SIG-M5 (cell line): ENCODE results near the gene LPP.

Source experiments
- DNase-seq: peaks from one replicate; lab custom pipeline; 2025; lab: John Stamatoyannopoulos, UW

Gene LPP

DNA sequence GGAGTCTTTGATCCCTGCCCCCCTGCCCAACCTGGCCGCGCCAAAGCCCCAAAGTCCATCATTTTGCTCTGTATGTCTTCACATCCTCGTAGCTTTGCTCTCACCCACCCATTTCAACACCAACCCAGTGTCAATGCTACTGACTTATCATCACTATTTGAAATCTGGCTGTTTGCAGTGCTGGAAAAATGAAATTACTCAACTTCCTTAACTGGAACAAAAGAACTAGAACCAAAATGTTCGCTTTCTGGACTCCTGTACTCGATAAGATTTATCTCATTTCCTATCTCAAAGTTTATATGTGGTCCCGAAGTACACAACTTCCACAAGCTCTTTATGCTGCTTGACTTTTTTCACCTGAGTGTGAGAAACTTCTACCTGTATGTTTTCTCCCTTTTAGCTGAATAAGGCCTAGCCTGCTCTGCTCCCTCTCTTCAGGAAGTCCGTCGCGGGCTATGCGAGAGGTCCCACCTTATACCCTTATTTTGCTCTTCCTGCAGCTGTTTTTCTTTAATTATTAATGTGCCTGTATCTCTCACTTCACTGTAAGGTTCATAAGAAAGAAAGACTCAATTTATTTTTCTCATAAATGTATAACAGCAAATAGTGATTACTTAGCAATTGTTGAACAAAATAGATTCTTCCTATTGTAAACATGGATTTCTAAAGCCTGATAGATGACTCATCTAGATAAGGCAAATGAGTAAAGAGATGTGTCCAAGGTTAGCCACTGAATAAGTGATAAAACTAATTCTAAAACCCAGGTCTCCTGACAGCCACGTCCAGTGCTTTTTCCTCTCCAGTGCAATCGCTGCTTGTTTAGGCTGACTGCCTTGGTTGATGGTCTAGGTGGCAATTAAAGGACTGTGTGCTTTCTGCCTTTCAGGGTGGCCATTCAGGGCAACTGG lies 553.7 kb downstream of the LPP start:
- no peak for DNase-seq

DNA sequence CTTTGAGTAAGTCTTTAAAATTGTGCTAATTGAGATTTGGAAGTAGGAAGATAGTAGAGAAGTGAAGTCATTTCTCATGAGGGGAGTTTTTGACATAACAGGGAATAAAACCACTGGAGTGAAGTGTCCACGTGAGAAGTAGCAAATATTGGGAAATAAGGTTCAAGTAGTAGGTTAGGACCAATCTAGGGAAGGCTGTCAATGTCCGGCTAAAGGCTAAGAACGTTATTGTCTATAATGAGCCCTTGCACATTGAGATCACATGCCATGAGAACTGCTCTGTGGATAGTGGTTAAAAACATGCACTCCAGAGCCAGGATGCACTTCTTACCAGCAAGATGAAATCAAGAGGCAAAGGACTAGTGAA lies 557.9 kb downstream of the LPP start:
- no peak for DNase-seq

DNA sequence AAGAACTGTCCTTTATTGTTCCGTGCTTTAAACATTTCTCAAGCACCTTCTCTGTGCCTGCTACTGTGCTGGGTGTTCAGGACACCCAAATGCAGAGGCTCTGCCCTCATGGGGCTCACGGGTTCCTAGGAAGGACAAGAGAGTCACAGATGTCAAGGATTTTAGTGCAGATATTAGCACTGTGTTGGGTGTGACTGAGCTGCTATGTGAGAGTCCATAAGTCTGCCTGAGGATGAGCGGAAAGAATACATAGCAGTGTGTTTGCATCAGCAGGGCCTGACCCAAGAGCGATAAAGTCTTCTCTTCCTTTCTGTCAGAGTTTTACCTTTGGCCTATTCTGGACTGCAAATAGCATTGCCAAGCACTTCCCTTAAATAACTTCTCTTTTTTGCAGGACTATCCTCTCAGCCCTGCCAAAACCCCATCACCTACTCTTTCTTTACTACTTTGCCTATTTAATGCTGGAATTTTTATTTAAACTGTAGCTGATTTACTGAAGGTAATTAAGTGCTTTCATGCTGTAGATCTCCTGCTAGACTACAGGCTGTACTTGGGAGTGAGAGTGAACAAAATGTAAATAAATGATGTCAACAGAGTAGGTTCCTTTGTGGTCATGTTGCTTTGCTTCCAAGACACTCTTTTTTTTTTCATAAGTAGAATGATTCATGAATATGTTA lies 558.4 kb downstream of the LPP start:
- DNase-seq: no peak

DNA sequence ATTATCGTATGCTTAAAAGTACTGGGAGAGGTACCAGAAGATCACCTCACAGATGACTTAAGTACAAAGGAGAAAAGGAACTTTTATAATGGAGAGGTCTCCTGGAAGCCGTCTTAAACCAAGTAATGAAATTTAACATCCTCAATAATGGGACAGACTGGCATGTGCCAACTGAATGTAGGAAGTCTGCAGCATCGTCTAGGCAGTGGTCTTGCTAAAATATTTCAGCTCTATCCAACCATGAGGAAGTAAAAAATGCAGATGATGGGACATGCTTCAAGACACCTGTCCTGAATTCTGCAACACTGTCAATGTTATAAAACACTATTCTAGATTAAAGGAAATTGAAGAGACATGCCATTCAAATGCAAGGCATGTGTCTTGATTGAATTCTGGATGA lies 559.0 kb downstream of the LPP start:
- no peak for DNase-seq

DNA sequence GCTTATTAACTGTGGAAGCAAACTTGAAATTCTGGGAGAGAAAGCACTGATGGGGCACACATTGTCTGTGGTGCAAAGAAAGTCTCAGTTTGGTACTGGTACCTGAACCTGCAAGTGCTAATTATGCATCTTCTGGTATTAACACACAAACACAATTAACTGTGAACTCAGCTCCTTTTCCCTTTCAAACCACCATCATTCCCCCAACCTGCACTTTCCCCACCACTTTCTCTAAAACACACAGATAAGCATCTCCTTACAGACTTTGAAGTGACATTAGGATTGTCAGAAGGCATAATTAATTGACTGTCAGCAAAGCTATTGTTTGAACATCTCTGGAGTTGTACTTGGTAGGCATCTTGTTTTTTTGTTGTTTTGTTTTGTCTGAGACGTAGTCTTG lies 565.6 kb downstream of the LPP start:
- no peak for DNase-seq

DNA sequence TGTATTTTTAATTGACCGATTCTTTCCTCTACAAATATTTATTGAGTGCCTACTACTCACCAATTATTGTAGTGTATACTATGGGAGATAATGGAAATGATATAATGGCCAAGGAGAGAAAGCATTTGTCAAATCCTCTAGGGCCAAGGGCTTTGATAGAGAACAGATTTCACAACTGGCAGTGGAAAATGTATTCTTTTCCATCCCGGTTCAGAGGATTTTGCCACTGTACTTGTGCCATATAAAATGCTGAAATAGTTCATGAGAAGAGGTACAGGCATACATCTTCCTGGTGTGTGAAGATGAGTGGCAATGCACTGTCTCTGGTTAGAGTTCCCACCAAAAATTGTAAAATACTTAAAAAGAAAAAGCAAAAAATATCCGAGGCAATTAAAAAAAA lies 566.3 kb downstream of the LPP start:
- DNase-seq: no peak

DNA sequence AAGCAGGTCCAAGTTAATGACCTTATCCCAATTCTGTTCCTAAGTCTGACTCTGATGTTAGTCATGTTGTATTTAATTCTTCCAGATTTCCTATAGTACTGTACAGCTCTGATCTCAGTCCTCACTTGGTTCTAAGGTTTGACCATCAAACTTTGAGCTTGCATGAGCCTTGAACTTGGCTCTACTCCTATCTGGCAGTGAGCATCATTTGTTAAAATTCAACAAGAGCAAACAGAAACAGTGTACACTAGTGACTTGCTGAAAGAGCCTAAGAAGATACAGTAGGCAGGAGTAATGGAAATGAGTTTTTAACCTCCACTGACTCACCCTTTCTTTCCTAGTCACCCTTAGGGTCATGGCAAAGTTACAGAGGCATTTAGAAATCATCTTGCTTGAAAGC lies 566.7 kb downstream of the LPP start:
- no peak for DNase-seq

DNA sequence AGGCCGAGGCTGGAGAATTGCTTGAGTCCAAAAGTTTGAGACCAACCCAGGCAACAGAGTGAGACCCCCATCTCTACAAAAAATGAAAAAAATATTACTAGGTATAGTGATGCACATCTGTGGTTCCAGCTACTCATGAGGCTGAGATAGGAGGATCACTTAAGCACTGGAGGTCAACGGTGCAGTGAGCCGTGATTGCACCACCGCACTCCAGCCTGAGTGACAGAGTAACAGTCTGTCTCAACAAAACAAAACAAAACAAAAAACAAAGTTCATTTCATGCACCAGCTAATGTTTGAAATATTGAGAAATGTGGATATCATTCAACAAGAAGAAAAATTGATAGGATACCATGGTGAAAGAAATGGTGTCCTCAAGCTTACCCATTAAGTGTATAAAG lies 567.4 kb downstream of the LPP start:
- DNase-seq: no peak

DNA sequence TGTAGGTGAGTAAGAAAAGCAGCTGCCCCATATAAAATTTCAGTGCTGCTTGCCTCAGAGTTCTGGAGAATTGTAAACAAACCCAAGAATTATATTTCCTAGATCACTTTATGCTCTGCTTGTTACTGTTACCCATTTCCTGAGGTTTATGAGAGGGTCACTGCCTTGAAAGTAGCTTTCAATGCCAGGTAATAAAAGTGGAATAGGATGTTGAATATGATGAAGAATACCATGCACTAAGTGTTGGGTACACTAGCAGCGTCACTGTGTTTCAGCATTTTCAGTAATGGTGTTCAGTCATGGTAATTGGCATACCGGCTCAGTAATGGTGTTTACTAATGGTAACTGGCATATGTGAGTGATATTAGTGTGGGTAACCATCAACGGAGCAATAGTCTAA lies 568.0 kb downstream of the LPP start:
- DNase-seq: no peak

DNA sequence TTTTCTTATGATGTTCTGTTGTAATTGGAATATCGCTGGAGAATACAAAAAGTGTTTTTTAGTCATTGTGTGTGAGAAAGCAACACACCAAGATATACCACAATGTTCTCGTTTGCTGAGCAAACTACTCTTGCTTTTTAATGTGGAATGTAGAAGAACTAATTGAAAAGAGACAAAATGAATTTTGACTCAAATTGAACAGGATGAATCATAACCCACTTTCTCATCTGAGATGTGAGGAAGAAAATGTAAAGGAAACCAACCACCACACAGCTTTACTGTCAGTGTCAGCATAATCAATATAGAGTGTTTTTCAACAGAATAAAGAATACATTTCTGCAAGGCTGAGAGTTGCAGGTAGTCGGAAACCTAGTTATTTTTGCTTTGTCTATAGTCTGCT lies 569.0 kb downstream of the LPP start:
- DNase-seq: no peak

DNA sequence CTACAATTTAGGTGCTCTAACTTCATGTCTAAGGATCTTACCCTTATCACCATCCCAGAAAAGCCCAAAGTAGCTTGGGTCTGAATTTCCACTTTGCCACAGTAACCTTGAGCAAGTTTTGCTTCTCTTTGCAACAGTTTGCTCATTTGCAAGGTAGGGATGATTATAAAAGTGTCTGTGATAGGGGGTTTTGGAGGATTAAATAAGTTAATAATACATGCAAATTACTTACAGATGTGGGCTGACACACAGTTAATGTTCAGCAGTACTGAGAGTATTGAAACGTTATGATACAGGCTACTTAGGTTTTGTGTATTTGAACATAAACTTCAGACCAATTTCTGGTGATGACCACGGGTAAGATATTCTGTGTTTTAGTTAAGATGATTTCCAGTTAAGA lies 573.1 kb downstream of the LPP start:
- no peak for DNase-seq

DNA sequence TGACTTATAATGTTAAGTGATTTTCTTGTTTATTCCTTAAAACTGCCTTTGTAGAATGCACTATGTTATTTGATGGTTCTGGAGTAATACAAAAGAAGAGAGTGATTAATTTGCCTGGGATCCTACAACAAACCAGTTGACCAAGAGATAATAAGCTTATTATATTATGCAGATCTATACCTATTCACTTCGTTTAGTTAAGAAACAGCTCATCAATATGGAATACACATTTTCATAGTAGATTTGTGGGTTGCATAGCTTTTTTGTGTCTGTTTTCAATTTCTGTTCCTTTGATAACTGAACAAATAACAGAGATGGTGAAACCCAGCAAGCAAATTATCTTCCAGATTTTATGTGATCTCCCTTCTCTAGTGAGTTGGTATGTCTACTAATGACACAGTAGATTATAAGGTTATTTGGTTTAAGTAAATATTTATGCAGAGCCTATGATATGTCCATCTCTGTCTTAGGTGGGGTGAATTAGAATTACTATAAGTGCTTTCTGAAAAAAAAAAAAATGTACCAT lies 574.5 kb downstream of the LPP start:
- DNase-seq: no peak

DNA sequence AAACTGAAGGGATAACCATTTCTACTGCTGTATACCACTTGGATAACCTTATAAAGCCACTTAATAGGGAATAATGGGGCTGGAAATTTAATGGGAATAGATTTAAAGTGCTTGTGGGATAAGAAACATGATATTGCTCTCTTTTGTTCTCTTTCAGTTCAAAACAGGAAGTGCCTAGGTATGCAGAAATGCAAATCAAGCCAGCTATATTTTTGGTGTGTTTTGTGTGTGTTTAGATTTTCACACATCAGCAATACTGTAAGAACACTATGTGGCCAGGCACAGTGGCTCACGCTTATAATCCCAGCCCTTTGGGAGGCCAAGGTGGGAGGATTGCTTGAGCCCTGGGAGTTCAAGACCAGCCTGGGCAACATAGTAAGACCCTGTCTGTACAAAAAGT lies 575.5 kb downstream of the LPP start:
- no peak for DNase-seq

DNA sequence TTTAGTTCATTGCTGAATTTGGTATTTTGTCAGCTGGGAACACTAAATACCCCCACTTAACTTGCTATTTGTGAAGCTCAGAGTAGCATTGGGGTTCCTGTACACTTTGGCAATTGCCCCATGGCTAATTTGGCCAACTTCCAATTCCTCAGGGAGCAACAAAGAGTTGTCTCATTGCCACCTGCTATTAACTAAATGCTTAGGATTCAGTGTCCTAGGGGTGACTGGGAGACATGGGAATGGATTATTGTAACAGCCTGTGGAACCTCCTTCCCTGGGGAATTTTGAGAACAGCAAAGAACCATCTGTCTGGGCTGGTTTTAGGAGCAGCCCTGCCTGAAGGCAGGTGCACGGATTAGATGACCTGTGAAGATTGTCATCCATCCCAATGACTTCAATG lies 580.4 kb downstream of the LPP start:
- DNase-seq: no peak

DNA sequence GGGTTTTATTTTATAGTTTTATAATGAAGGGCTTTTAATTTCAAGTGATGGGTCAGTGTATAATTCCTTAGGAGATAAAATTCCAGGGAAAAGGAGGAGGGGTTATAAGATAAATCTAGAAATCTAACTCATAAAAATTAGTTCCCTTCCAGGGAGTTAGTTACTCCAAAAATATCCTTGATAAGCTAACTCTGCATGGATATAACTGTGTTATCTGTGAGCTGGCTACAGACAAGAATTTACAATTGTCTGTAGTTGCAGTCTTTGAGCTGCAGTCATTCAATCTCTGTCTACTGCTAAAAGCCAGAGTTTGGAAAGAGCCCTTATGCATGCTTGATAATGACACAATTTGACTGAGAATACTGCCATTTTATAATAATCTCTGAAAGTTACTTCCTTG lies 585.6 kb downstream of the LPP start:
- no peak for DNase-seq

DNA sequence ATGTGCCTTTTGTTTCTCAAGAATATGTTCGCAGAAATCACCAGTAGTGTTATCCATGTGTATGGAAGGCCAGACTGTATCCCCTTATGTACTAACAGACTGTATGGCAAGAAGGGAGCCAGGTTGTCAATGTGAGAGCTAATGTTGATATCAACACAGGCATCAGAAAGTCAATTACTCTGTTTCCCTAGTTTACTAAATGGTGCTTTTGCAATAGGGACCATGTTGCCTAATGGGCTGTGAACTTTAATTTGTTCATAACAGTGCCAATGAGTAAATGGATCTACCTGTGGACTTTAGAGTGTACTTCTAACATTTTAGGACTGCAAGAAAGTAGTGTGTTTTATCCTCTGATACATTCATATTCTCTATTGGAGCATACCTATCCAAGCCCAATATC lies 586.1 kb downstream of the LPP start:
- no peak for DNase-seq

DNA sequence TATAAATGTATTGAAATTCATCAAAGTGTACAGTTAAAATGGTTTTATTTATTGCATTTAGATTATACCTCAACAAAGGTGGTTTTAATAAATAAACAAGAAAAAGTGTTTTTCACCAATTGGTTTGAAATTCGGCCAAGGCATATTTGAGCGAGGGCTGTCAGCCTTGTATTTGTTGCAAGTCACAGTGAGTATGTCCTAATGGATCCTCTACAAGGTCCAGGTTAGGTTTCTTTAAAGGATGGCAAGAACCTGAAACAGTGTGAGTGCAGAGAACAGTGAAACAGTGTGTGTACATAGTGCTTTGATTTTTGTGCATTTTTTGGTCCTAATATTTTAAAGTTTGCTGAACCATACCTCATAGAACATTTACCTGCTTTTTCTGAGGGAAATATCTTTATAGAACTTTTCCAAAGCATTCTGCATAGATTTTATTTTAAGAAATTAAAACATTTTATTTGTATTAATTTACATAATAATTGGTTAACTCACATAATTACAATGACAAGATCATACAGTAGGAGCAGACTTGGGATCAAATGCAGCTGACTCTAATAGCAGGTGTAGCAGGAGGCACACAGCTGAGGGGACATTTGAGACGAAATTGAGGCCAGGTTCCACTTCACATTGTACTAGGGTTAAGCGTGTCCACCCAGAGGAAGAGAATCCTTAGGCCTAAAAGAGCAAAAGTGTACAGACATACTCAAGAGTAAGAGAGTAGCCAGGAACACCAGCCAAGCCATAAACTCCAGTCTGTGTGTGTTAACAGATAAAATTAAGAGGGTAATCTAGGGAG lies 589.0 kb downstream of the LPP start:
- no peak for DNase-seq

DNA sequence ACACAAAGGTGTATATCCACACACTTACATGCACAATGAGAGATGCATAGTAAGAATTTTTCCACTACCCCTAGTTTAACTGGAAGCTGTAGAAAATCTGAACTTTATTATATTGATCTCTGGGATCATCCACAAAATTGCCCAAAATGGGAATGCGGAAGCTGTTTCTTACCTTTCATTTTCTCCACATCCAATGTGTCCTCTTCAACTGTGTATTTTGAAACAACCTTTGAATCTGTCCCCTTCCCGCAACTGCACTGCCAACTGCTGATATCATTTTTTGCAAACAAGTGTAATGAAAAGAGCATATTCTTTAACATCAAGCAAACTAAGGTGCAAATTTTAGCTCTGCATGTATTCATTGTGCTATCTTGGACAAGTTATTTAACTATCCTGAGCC lies 590.2 kb downstream of the LPP start:
- no peak for DNase-seq

DNA sequence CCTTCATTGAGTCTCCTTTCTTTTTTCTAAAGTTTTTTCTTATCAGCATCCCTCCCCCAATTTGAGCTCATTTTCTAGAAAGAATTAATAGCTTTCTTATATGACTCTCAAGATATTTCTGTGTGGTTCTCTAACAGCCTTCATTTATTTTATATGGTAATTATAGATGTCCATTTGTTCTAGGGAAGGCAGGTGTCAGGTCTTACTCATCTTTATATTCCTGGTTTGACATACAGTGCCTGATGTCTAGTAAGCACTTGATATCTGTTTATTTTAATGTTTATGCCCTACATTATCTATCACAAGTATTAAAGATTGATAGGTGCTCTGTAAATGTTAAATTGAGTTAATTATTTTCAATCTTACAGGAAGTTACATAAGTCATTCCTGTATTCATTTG lies 591.1 kb downstream of the LPP start:
- DNase-seq: no peak

DNA sequence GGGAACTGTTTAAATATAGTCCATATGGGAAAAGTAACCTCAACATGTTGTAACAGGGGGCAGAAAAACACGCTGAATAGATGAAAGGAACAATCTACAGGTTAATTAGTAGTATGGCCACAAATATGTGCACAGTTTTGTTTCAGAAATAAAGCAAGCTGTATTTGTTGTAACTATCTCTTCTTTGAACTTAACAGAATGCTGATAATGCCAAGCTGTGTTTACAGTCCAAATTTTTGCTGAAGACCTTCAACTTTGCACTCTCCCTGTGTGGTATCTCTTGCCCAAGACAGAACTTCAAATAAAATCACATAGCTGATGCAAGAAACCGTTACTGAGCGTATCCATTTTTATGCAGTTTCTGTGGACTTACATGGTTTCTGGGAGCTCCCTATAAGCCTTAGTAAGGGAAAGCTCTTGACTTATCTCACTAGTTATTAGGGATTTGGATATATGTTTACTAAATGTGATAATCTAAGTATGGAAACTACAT lies 592.4 kb downstream of the LPP start:
- no peak for DNase-seq

DNA sequence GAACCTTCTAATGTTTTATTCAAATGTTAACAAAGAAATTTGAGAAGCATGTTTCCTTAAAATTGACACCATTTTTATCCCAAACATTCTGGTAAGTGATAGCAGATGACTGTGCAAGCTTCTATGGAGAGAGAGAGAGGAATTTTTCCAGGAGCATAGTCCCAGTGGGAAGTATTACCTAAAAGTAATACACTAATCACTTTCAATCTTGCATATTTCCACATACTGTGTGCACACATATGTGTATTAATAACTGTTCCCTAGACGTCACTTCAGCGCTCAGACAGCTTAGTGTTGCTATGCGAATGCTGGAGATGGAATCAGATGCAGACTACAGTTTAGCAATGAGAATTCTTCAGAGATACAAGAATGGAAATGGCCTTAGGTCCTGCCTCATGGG lies 593.5 kb downstream of the LPP start:
- no peak for DNase-seq

DNA sequence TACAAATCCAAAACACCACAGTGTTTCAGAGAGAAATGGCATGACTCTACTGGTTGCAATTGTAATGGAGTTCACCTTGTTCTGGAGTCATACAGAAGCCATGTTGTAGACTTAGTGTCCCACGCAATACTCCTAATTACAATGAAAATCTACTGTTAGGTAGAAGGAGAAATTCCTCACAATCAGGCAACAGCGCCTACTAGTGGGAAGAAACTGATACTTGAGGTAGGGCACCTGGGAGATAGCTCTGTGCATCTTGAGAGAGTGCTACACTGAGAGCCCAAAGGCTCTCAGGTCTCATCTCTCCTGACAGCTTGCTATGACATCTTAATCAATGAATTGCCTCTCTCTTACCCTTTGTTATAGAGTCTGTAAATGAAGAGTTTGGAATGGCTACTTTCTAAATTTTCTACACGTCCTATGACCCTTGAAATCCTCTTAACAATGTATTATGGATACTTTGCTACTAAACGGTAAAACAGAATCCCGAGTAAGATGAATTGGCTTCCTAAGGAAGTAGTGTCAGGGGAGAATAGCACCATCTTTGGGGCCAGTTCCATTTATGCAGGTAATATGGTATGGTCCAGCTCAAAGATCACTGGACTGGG lies 595.2 kb downstream of the LPP start:
- no peak for DNase-seq
